Medulla oblongata (tissue), 1 donor: ENCODE measurements around the gene ZNF587.
A peak's percentile ranks its signal among the peaks of the same experiment; 100 is the strongest.
"Not testable (repeated sequence)": the region's sequence is repeated elsewhere in the genome, so short reads cannot be mapped to it uniquely, and the experiment has no call there.

Experiments
- DNase-seq: peaks from one replicate; pipeline ENCODE4 v3.0.0-alpha.2; 2015; ENCODE audit errors: extremely low spot score

The ZNF587 gene

GRCh38 chr19:57849666-57850473 is at the start of gene ZNF587:
TSS of gene ZNF587 (plus strand) at chr19:57849859. CDS start at chr19:57850039, 180 bp downstream.
- DNase-seq, result peak; percentile 90

- DNase-seq, result no peak
Observed at GRCh38 chr19:57800696-57801095, 49.0 kb upstream of the ZNF587 start.

- DNase-seq, result no peak
Observed at GRCh38 chr19:57802269-57802668, 47.4 kb upstream of the ZNF587 start.

- no peak for DNase-seq
Observed at GRCh38 chr19:57803265-57803593, 46.4 kb upstream of the ZNF587 start.

- DNase-seq, result no peak
Observed at GRCh38 chr19:57803594-57804325, 45.9 kb upstream of the ZNF587 start.

GRCh38 chr19:57807541-57807940 is 42.1 kb upstream of the ZNF587 start:
- no peak for DNase-seq

GRCh38 chr19:57810410-57811295 is 39.0 kb upstream of the ZNF587 start:
- DNase-seq, result not testable (repeated sequence)

- DNase-seq, result no peak
Observed at GRCh38 chr19:57812226-57812625, 37.4 kb upstream of the ZNF587 start.

GRCh38 chr19:57812975-57813820 is 36.5 kb upstream of the ZNF587 start:
- not testable (repeated sequence) for DNase-seq

- no peak for DNase-seq
Observed at GRCh38 chr19:57813919-57814504, 35.6 kb upstream of the ZNF587 start.

GRCh38 chr19:57814505-57815246 is 35.0 kb upstream of the ZNF587 start, which contains the start of gene ZNF552:
TSS of gene ZNF552 (minus strand) at chr19:57814913. CDS start at chr19:57814743, 170 bp downstream.
- peak; percentile 97 for DNase-seq

GRCh38 chr19:57815247-57816075 is 34.2 kb upstream of the ZNF587 start:
- DNase-seq, result no peak

GRCh38 chr19:57816652-57817051 is 33.0 kb upstream of the ZNF587 start:
- DNase-seq, result no peak

GRCh38 chr19:57817976-57818375 is 31.7 kb upstream of the ZNF587 start:
- DNase-seq, result no peak

- no peak for DNase-seq
Observed at GRCh38 chr19:57818378-57818777, 31.3 kb upstream of the ZNF587 start.

- DNase-seq, result peak; percentile 95
Observed at GRCh38 chr19:57819475-57820148, 30.0 kb upstream of the ZNF587 start.

- no peak for DNase-seq
Observed at GRCh38 chr19:57820599-57820998, 29.1 kb upstream of the ZNF587 start.

GRCh38 chr19:57821095-57821494 is 28.6 kb upstream of the ZNF587 start:
- DNase-seq, result not testable (repeated sequence)
